ENCODE data around the gene BCL10. TPM values are rescaled to one million over a fixed set of nuclear protein-coding genes. Genes with fewer than 3 reads are reported as not detected.
"Not testable (repeated sequence)": the region's sequence is repeated elsewhere in the genome, so short reads cannot be mapped to it uniquely, and the experiment has no call there.

Gene BCL10
- total RNA-seq, 2 donors from 2014 or later, result 23.8 to 30.1 TPM

DNA sequence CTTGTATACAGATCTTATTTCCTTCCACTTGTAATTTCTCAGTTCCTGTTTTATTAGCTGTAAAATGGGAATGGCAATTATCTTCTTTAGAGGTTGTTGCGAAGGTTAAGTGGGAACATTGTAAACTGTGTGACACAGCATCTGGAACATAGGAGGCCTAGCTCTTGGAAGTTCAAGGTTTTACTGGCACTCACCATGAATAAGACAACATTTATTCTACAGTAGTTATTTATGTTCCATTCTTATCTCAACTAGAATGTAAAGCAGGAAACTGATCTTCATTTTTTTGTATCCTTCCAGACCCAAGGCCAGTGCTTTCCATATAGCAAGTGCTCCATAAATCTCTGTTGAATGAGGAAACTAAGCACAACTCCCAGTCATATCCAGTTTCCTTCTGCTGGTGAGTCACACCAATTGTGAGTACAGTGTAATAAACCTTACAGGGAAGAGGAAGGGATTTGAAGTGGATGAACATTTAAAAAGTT lies 1.4 kb downstream of the BCL10 start:
- peaks cover 74% of the 10 kb centered on the region for H3K4me1 Mint-ChIP-seq (ENCODE audit: low read depth)
- H3K36me3 Mint-ChIP-seq (ENCODE audit: insufficient read depth in 2 of 2), result peaks cover 6 to 17% of the 10 kb centered on the region in 2 donors
- H3K9me3 Mint-ChIP-seq, result no peaks in the 10 kb centered on the region
- no peak for DNase-seq
- H3K27ac Mint-ChIP-seq, result peak overlapping the region; percentile 83
- H3K27me3 Mint-ChIP-seq (ENCODE audit: low read depth), result no peaks in the 10 kb centered on the region
- H3K4me3 Mint-ChIP-seq, result peak overlapping the region; percentile 85 to 88
- no peak for ATAC-seq (replicated peaks in 1 of 2)

DNA sequence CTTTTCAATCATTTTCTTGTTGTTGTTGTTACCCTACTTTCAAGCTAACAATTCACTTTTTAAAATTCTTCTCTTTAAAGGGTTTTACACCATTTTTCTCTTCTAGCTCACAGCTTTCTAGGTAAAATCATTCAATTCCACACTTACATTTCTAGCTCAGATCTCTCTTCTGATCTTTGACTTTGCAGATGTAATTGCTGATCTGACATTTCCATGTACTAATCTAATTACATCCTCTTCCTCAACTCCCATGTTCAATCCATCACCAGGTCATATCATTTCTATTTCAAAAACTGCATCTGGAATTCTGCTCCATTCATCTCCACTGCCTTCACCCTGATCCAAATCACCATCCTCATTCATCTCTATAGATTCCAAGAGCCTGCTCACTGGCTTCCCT lies 3.0 kb downstream of the BCL10 start:
- Mint-ChIP-seq H3K9me3 (no peaks in the 10 kb centered on the region), H3K36me3 (ENCODE audit: insufficient read depth in 2 of 2) (peaks cover 8 to 24% of the 10 kb centered on the region in 2 donors), H3K4me3 (peak overlapping the region in 1 of 2 donors; percentile 41), H3K4me1 (ENCODE audit: low read depth) (peaks cover 59% of the 10 kb centered on the region), H3K27me3 (ENCODE audit: low read depth) (no peaks in the 10 kb centered on the region), H3K27ac (peak overlapping the region; percentile 16)
- DNase-seq (no peak), ATAC-seq (replicated peaks in 1 of 2) (no peak)

DNA sequence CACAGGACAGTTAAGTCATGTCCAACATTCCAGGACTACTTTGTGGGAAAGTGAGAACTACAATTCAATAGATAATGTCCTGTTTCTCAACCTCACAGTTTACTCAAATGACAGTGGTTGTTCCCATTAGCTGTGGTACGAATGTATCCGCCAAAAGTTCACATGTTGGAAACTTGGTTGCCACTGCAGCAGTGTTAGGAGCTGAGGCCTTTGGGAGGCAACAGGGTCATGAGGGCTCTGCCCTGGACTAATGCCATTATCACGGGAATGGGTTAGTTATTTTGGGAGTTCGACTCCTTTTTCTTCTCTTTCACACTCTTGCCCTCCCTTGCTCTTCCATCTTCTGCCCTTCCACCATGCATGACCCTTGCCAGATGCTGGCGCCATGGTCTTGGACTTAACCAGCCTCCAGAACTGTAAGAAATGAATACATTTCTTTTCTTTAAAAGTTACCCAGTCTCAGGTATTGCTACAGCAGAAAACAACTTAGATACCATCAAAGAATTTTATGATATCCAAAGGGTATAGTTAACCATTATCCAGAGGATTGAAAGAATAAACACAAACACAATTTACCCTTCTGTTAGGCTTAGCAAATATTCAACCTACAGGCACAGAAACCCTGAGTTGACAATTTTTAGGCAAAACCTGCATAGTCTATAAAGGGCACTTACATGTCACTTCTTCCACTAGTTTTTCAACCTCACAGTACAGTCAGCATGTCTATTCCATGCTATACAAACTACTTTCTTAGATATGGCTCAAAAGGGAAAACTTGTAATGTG lies 7.4 kb downstream of the BCL10 start:
- ATAC-seq (replicated peaks in 1 of 2) (no peak), DNase-seq (no peak)
- H3K27me3 Mint-ChIP-seq (ENCODE audit: low read depth), result no peaks in the 10 kb centered on the region
- H3K27ac Mint-ChIP-seq, result peak overlapping the region; percentile 62
- no peaks in the 10 kb centered on the region for H3K9me3 Mint-ChIP-seq
- H3K4me3 Mint-ChIP-seq, result no peak overlapping the region
- peaks cover 40% of the 10 kb centered on the region for H3K4me1 Mint-ChIP-seq (ENCODE audit: low read depth)
- H3K36me3 Mint-ChIP-seq (ENCODE audit: insufficient read depth in 2 of 2), result peaks cover 6 to 25% of the 10 kb centered on the region in 2 donors

DNA sequence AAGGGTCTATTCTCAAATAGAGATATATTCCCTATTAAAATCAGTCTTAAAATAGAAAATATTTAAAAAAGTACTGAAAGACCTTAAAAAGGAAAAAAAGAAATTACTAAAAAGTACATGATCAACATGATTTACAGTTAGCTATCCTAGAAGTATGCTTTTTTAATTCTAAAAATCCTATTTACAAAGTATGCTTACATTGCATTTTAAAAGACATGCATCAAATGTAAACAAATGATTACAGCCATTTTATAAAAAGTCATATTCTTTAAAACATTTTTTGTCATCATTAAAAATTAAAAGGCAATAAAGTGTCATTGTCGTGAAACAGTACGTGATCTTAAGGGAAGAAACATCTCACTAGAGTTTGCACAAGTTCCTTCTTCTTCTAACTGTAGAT lies 9.1 kb downstream of the BCL10 start:
- Mint-ChIP-seq H3K9me3 (no peaks in the 10 kb centered on the region), H3K27ac (no peak overlapping the region), H3K4me3 (no peak overlapping the region), H3K27me3 (ENCODE audit: low read depth) (no peaks in the 10 kb centered on the region), H3K4me1 (ENCODE audit: low read depth) (peaks cover 28% of the 10 kb centered on the region), H3K36me3 (ENCODE audit: insufficient read depth in 2 of 2) (peaks cover 4 to 15% of the 10 kb centered on the region in 2 donors)
- no peak for DNase-seq
- ATAC-seq (replicated peaks in 1 of 2), result no peak

DNA sequence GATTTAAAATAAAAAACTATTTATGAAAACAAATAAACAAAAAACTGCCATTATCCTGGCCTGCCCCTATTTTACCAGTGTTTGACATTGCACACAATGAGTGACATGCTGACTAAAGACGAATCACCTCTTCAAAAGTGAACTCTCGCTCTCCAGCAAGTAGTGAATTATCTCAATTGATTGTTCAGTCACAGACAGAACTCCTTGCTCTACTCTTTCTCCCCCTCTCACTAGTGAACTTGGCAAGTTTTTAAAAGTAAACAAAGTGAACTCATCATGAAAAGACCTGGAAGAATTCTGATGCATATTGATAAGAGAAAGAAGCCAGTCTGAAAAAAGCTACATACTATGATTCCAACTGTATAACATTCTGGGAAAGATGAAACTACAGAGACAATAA lies 12.3 kb downstream of the BCL10 start:
- DNase-seq, result no peak
- Mint-ChIP-seq H3K4me1 (ENCODE audit: low read depth) (peaks cover 13% of the 10 kb centered on the region), H3K27me3 (ENCODE audit: low read depth) (no peaks in the 10 kb centered on the region), H3K4me3 (no peak overlapping the region), H3K9me3 (peaks cover 0 to 2% of the 10 kb centered on the region in 2 donors), H3K27ac (no peak overlapping the region), H3K36me3 (ENCODE audit: insufficient read depth in 2 of 2) (peaks cover 4 to 11% of the 10 kb centered on the region in 2 donors)
- ATAC-seq (replicated peaks in 1 of 2), result no peak

DNA sequence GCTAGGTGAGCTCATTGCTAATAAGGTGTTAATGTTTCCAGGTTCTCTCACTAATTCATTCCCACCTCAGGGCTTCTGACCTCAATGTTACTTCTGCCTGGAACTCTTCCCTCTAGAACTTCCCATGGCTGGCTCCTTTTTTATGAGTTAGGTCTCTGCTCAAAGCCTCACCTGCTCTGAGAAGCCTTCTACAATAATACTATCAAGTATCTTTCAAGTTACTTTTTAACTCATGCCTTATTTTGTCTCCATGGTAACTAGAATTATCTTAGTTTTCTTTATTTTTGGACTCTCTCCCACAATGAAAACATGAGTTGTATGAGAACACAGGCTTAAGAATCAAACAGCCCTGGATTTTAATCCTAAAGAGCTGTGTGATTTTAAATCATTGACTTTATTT lies 13.4 kb downstream of the BCL10 start:
- peaks cover 0 to 2% of the 10 kb centered on the region in 2 donors for H3K9me3 Mint-ChIP-seq

DNA sequence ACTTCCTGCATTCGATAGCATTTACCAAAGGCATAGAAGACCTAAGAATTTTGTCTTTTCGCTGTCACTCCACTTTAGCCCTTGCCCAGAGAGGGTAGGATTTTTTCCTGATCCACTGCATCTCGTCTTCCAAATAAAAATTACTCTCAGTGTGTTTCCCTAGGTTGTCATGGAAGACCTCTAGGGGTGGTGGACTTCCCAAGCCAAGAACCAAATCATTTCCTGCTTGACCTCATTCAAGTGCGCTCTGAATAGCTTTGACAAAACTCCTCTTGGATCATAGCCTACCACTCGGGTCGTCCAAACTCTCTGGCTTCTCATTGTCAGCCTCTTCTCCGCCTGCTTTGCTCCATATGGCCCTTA lies 16.5 kb downstream of the BCL10 start:
- H3K4me3 Mint-ChIP-seq, result peak overlapping the region; percentile 97 to 99
- peaks cover 0 to 2% of the 10 kb centered on the region in 2 donors for H3K9me3 Mint-ChIP-seq
- ATAC-seq (replicated peaks in 1 of 2) (no peak), DNase-seq (no peak)
- H3K36me3 Mint-ChIP-seq (ENCODE audit: insufficient read depth in 2 of 2), result peaks cover 9 to 21% of the 10 kb centered on the region in 2 donors
- peaks cover 48% of the 10 kb centered on the region for H3K4me1 Mint-ChIP-seq (ENCODE audit: low read depth)
- H3K27me3 Mint-ChIP-seq (ENCODE audit: low read depth), result no peaks in the 10 kb centered on the region
- peak overlapping the region; percentile 97 for H3K27ac Mint-ChIP-seq

More for the DNA sequence above, 13.4 kb downstream of the BCL10 start:
- peaks cover 21% of the 10 kb centered on the region for H3K4me1 Mint-ChIP-seq (ENCODE audit: low read depth)
- ATAC-seq (replicated peaks in 1 of 2), result no peak
- H3K36me3 Mint-ChIP-seq (ENCODE audit: insufficient read depth in 2 of 2), result peaks cover 2 to 8% of the 10 kb centered on the region in 2 donors
- no peak for DNase-seq
- H3K4me3 Mint-ChIP-seq, result no peak overlapping the region
- H3K27ac Mint-ChIP-seq, result no peak overlapping the region
- H3K27me3 Mint-ChIP-seq (ENCODE audit: low read depth), result no peaks in the 10 kb centered on the region

DNA sequence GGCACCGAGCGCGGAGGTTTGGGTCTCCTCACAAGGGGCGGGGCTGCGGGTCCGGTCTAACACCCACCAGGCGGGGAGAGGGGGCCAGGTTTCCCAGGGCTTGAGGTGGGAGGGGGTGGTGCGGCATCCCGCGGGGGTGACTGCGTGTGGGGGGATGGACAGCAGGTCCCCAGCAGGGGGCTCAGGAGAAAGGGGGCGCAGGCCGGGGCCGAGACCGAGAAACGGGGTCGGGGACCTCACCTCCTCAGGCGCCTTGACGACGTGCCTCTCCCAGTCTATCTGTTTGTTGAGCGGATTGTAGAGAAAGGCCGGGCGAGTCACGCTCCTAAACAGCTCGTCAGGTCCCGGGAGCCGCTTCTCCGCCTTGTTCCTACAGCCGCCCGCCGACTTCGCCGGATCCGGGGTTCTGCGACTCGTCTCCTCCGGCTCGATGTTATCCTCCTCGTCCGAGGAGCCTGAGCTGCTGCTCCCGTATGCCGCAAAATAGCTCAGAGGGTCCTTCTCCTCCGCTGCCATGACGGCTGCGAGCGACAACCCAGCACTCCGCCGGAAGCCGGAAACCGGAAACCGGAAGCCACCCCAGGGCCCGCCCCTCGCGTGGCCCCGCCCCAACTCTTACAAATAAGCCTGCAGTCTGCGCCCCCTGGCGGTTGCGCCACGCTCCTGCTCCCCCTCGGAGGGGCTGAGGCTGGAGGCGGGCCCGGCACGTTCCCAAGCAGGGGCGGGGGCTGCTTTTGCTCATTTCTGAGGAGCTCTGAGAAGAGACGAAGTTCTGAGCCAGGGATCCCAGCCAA lies 17.1 kb downstream of the BCL10 start, which contains the start of gene C1orf52:
C1orf52 (minus strand) TSS at position 545 of the 794 bp plus-strand sequence; CDS start at position 516, 29 bp downstream.
- peak within 1 kb of the TSS; percentile 97 for H3K27ac Mint-ChIP-seq
- H3K4me3 Mint-ChIP-seq, result peak within 1 kb of the TSS; percentile 97 to 99
- ATAC-seq (replicated peaks in 1 of 2), result peak; percentile 94 to 96

DNA sequence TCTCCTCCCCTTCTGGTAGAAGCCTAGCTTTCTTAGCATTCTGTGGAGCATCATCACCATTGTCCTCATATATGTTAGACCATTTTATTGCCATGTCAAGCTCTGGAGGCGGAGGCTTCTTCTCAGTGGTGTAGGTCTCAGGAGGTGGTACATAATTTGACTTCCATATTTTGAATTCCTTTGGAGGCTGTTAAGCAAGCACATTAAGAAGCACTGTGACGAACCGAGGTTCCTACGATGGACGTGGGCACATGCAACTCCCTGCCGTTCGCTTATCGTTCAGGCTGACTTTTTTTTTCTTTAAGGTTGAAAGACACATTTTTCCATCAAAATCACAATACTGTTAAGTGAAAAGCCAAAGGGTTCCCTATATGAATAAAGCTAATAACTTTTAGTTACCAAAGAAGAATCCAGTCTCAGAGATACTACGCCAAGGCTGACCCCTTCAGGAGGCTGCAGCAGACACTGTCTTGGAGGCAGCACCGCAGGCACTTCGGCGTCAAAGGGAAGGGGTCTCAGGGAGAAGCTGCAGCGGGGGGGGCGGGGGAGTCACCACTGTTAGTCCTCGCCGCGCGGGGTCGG lies 17.8 kb downstream of the BCL10 start:
- Mint-ChIP-seq H3K9me3 (peaks cover 0 to 2% of the 10 kb centered on the region in 2 donors), H3K4me3 (peak overlapping the region; percentile 97 to 99), H3K4me1 (ENCODE audit: low read depth) (peaks cover 51% of the 10 kb centered on the region), H3K36me3 (ENCODE audit: insufficient read depth in 2 of 2) (peaks cover 7 to 16% of the 10 kb centered on the region in 2 donors), H3K27ac (peak overlapping the region; percentile 41), H3K27me3 (ENCODE audit: low read depth) (no peaks in the 10 kb centered on the region)
- DNase-seq, result no peak
- ATAC-seq (replicated peaks in 1 of 2), result no peak

More for the DNA sequence above, 17.1 kb downstream of the BCL10 start, which contains the start of gene C1orf52:
- H3K36me3 Mint-ChIP-seq (ENCODE audit: insufficient read depth in 2 of 2), result peaks cover 7 to 19% of the 10 kb centered on the region in 2 donors
- no peaks in the 10 kb centered on the region for H3K27me3 Mint-ChIP-seq (ENCODE audit: low read depth)
- H3K9me3 Mint-ChIP-seq, result peaks cover 0 to 2% of the 10 kb centered on the region in 2 donors
- H3K4me1 Mint-ChIP-seq (ENCODE audit: low read depth), result peaks cover 47% of the 10 kb centered on the region
- DNase-seq, result peak; percentile 96 to 98

DNA sequence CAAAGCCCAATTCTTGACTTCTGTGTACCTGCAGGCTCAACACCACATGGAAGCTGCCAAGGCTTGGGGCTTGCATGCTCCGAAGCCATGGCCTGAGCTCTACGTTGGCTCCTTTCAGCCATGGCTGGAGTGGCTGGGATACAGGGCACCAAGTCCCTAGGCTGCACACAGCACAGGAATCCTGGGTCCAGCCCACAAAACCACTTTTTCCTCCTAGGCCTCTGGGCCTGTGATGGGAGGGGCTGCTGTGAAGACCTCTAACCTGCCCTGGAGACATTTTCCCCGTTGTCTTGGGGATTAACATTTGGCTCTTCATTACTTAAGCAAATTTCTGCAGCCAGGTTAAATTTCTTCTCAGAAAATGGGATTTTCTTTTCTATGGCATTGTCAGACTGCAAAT lies 27.4 kb downstream of the BCL10 start:
- H3K27me3 Mint-ChIP-seq (ENCODE audit: low read depth); H3K4me3 Mint-ChIP-seq; H3K27ac Mint-ChIP-seq; DNase-seq; ATAC-seq (replicated peaks in 1 of 2); H3K9me3 Mint-ChIP-seq: not testable (repeated sequence)
- Mint-ChIP-seq H3K36me3 (ENCODE audit: insufficient read depth in 2 of 2) (peaks cover 7 to 17% of the 10 kb centered on the region in 2 donors), H3K4me1 (ENCODE audit: low read depth) (peaks cover 12% of the 10 kb centered on the region)

DNA sequence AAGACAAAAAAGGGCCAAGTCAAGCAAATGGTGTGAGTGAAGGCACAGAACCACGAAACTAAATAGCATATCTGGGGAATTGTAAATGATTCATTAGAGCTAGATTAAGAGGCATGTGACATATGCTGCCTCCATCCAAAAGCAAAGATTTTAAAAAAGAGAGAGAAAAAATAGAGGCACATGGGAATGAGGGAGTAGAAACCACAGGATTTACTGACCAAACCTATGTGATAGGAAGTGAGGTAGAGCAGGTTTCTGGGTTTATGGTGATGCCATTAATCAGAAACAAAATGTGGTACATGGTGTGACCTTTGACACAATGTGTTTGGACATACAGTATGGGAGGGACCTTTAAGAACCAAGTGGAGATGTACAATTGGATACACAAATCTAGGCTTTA lies 30.5 kb downstream of the BCL10 start:
- DNase-seq, result no peak

DNA sequence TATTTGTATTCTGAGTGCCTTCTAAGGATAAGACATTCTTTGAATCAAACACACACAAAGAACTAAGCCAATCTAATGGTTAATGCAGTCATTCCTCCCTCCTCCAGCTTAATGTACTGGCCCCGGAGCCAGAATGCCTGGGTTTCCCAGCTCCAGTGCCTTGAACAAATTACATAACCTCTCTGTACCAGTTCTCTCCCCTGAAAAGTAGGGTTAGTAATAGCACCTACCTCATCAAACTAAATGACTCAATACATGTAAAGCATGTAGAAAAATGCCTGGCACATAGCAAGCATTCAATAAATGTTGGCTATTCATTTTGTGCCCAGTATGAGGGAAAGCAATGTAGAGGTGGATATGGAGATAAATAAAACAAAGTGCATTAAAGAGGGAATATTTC lies 31.0 kb downstream of the BCL10 start:
- H3K27me3 Mint-ChIP-seq (ENCODE audit: low read depth), result no peaks in the 10 kb centered on the region
- H3K9me3 Mint-ChIP-seq, result peaks cover 0 to 2% of the 10 kb centered on the region in 2 donors
- H3K4me3 Mint-ChIP-seq, result no peak overlapping the region
- DNase-seq (no peak), ATAC-seq (replicated peaks in 1 of 2) (no peak)
- H3K4me1 Mint-ChIP-seq (ENCODE audit: low read depth), result peaks cover 11% of the 10 kb centered on the region
- peaks cover 7 to 8% of the 10 kb centered on the region in 2 donors for H3K36me3 Mint-ChIP-seq (ENCODE audit: insufficient read depth in 2 of 2)
- no peak overlapping the region for H3K27ac Mint-ChIP-seq

More for the DNA sequence above, 30.5 kb downstream of the BCL10 start:
- Mint-ChIP-seq H3K27ac (no peak overlapping the region), H3K4me1 (ENCODE audit: low read depth) (peaks cover 7% of the 10 kb centered on the region), H3K9me3 (peaks cover 0 to 3% of the 10 kb centered on the region in 2 donors), H3K27me3 (ENCODE audit: low read depth) (no peaks in the 10 kb centered on the region), H3K36me3 (ENCODE audit: insufficient read depth in 2 of 2) (peaks cover 7 to 11% of the 10 kb centered on the region in 2 donors), H3K4me3 (no peak overlapping the region)
- no peak for ATAC-seq (replicated peaks in 1 of 2)
